GM03348 (cell line): ENCODE measurements around the gene SSBP4.
A peak's percentile ranks its signal among the peaks of the same experiment; 100 is the strongest.

Experiments used
- DNase-seq: peaks from one replicate; pipeline ENCODE4 v3.0.0; 2012; ENCODE audit warnings: low spot score

SSBP4 gene

DNA sequence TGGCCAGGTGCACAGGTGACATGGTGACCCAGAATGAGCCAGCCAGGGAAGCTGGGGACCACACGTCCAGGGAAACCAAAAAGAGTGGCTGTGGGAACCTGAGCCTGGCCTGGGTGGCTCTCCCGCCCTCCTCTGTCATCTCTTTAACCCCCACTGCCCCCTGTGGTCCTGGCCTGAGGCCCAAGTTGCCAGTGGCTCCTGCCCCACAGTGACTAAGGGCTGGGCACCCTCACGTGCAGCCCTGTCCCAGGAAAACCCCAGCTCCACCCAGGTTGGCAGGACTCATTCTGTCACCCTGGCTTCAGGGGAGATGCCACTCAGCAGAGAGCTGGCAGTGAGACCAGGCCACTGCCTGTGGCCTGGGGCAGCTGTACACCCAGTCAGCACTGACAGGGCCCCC, 49.3 kb downstream of the SSBP4 start:
- DNase-seq = no peak

GRCh38 chr19:18469069-18469846, 50.1 kb downstream of the SSBP4 start:
- DNase-seq = peak; percentile 82

DNA sequence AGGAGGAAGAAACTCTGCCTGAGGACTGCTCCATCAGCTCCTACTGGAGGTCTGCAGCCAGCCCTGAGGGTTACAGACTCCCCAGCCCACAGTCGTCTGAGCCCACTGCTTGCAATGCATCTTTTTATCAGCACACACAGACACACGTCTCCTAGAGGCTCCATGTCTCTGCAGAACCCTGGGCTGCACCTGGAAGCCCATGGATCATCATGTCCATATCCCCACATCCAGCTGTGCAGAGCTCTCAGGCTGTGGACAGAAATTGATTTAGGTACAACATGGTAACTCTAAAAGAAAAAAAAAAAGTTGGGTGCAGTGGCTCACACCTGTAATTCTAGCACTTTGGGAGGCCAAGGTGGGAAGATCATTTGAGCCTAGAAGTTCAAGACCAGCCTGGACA, 51.6 kb downstream of the SSBP4 start:
- DNase-seq = no peak

GRCh38 chr19:18473003-18473705, 54.0 kb downstream of the SSBP4 start:
- DNase-seq = no peak

- no peak for DNase-seq
Observed at GRCh38 chr19:18473706-18474087, 54.5 kb downstream of the SSBP4 start.

DNA sequence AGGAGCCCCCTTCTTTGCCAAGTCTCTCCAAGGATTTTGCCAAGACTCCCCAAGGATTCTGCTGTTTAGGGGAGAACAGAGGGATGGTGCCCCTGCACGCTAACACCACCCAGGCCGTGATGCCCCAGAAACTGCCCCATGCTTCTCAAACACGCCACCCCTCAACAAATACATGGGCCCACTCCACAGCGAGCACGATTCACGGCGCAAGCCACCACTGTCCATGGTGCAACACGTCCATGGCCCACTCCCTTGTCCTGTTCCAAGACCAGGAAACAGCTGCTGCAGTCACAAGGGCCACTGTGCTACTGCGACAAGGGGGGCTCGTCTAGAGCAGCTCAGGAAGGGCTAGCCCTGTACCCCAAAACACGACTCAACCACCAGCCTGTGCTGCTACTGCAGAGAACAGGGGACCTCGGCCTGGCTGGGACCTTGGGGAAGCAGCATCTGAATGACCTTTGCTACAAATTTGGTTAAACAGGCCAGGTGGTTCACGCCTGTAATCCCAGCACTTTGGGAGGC, 55.2 kb downstream of the SSBP4 start:
- DNase-seq = no peak

DNA sequence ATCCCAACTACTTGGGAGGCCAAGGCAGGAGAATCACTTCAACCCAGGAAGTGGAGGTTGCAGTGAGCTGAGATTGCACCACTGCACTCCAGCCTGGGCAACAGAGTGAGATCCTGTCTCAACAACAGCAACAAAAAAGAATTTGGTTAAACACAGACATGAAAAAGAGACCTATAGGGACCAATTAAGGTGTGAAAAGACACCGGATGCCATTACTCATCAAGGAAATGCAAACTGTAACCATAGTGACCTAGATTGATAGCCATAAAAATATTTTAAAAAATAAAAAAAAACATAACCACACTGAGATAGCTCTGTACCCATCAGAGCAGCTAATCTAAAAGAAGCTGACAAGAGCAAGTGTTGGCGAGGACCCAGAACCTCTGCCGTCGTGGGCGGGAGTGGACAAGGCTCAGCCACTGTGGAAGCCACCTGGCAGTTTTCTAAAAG, 55.8 kb downstream of the SSBP4 start:
- DNase-seq = no peak

- DNase-seq = no peak
Observed at GRCh38 chr19:18475762-18476331, 56.6 kb downstream of the SSBP4 start.

DNA sequence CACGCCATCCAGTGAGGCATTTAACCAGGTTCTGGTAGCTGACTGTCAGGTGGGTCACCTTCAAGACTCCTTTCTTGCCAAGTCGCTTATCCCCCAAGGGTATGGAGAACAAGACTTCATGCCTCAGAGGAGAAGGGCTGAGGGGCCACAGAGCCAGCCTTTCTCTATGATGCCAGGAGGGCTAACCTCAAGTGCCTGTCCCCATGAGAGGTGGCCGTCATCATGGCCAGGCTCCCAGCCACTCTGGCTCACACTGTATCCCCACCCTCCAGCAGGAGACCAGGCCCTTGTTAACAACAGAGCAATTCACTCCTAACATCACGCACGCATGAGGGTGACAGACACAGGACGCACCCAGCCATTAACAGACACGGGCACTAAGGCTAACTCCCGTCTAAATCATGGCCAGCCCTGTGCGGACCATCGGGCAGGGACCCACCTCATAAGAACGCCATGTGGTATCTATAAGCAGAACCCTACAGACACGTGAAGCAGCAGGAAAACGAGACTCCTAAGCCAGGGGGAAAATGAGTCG, 57.4 kb downstream of the SSBP4 start:
- DNase-seq = no peak

GRCh38 chr19:18477042-18477779, 58.0 kb downstream of the SSBP4 start:
- no peak for DNase-seq

- DNase-seq = no peak
Observed at GRCh38 chr19:18477974-18478373, 58.8 kb downstream of the SSBP4 start.

DNA sequence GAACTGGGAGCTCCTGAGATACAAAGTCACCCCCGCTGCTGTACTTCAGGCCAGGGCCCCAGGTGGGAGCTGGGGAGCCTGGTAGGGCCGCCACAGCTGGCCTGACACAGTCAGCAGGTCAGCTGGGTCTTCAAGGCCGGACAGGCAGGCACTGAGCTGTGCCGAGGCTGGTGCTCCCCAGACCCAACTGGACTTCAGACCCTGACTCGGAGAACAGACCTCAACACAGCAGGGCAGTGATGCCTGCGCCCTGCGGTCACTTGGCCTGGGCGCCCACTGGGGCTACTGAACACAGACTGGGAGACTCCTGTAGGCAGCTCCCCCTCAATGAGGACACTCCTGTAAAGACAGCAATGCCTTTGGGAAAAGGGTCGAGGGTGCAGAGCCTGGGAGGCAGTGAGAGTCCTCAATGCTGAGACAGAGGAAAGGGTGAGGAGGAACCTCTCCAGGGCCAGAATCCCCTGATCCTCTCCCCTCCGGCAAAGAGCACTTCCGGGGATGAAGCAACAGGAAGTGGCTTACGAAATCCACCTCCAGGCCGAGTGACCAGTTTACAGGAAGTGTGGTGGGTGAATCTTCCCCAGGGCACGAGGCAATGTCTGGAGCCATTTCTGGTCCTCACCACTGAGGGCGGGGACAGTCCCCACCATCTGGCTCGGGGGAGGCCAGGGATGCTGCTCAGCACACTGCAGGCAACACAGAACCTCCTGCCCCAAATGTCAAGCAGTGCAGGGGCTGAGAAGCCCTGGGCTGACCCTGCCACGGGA, 59.5 kb downstream of the SSBP4 start:
- DNase-seq = peak; percentile 93

GRCh38 chr19:18480006-18480691, 61.0 kb downstream of the SSBP4 start:
- peak; percentile 87 for DNase-seq

GRCh38 chr19:18481505-18482222, 62.5 kb downstream of the SSBP4 start:
- DNase-seq = no peak

GRCh38 chr19:18483119-18483890, 64.1 kb downstream of the SSBP4 start:
- DNase-seq = no peak
